Astrocyte (in vitro differentiated cells and primary cell): ENCODE results near the gene LRRC36. TPM values are rescaled to one million over a fixed set of nuclear protein-coding genes. Genes with fewer than 3 reads are reported as not detected.

Source experiments
- DNase-seq: peaks from one replicate; pipeline ENCODE4 v3.0.0-alpha.2; 2010; ENCODE audit warnings: low read depth
- FAIRE-seq: peaks from 2 replicates; lab custom pipeline; 2011; peaks lifted over from hg19 to GRCh38; lab: Jason Lieb, UNC
- H2AFZ ChIP-seq: 2 replicates; pipeline ENCODE4 v1.6.0; 2012; ENCODE audit warnings: low read depth, low read length, inconsistent platforms
- H3K27ac ChIP-seq: 2 replicates; pipeline ENCODE4 v1.5.1; 2011; ENCODE audit warnings: low read depth, low read length, inconsistent platforms
- H3K27me3 ChIP-seq: 2 replicates; pipeline ENCODE4 v1.6.0; 2011; ENCODE audit warnings: low read length, inconsistent platforms; ENCODE audit not compliant: insufficient read depth
- H3K36me3 ChIP-seq: 2 replicates; pipeline ENCODE4 v1.5.1; 2011; ENCODE audit warnings: low read length, inconsistent platforms; ENCODE audit not compliant: insufficient read depth
- H3K4me1 ChIP-seq: 2 replicates; pipeline ENCODE4 v1.5.1; 2011; ENCODE audit warnings: low read length, inconsistent platforms; ENCODE audit not compliant: insufficient read depth
- H3K4me2 ChIP-seq: 2 replicates; pipeline ENCODE4 v1.6.0; 2012; ENCODE audit warnings: low read length, inconsistent platforms
- H3K4me3 ChIP-seq: 2 replicates; pipeline ENCODE4 v1.5.1; 2011; ENCODE audit warnings: low read depth, mild to moderate bottlenecking, low read length, inconsistent platforms; ENCODE audit not compliant: insufficient read depth
- H3K79me2 ChIP-seq: 2 replicates; pipeline ENCODE4 v1.6.0; 2012; ENCODE audit warnings: mild to moderate bottlenecking, low read length, inconsistent platforms; ENCODE audit not compliant: insufficient read depth
- H3K9ac ChIP-seq: 2 replicates; pipeline ENCODE4 v1.6.0; 2012; ENCODE audit warnings: mild to moderate bottlenecking, low read length, inconsistent platforms
- H3K9me3 ChIP-seq: 2 replicates; pipeline ENCODE4 v1.5.1; 2012; ENCODE audit warnings: low read depth, mild to moderate bottlenecking, low read length, inconsistent platforms; ENCODE audit not compliant: insufficient read depth
- H4K20me1 ChIP-seq: 2 replicates; pipeline ENCODE4 v1.6.0; 2012; ENCODE audit warnings: low read length, inconsistent platforms; ENCODE audit not compliant: insufficient read depth
- H3K27ac Mint-ChIP-seq: one replicate; pipeline ENCODE4 v1.8.0; 2021; ENCODE audit warnings: mild to moderate bottlenecking, mixed read lengths; ENCODE audit not compliant: unreplicated experiment
- H3K27me3 Mint-ChIP-seq: one replicate; pipeline ENCODE4 v1.8.0; 2021; ENCODE audit warnings: low read depth, mixed read lengths; ENCODE audit not compliant: unreplicated experiment
- H3K36me3 Mint-ChIP-seq: one replicate; pipeline ENCODE4 v1.8.0; 2021; ENCODE audit warnings: low read depth, mixed read lengths; ENCODE audit not compliant: unreplicated experiment
- H3K4me1 Mint-ChIP-seq: one replicate; pipeline ENCODE4 v1.8.0; 2021; ENCODE audit warnings: low read depth, mixed read lengths; ENCODE audit not compliant: unreplicated experiment
- H3K4me3 Mint-ChIP-seq: one replicate; pipeline ENCODE4 v1.8.0; 2021; ENCODE audit warnings: mild to moderate bottlenecking, moderate library complexity, mixed read lengths; ENCODE audit not compliant: unreplicated experiment
- H3K9me3 Mint-ChIP-seq: one replicate; pipeline ENCODE4 v1.8.0; 2021; ENCODE audit warnings: mild to moderate bottlenecking, mixed read lengths; ENCODE audit not compliant: unreplicated experiment
- EZH2 ChIP-seq: IDR thresholded peaks from 2 replicates; pipeline ENCODE4 v1.6.1; 2012; ENCODE audit warnings: mild to moderate bottlenecking, low read length, inconsistent platforms; ENCODE audit not compliant: insufficient read depth
- total RNA-seq: library from RNA; stranded (reverse); gene quantifications from 2 replicates; pipeline ENCODE4 v1.2.1, GENCODE V29; 2021
- TF ChIP-seq, protein P1 (sequence below): IDR thresholded peaks from 2 replicates; pipeline ENCODE4 v1.5.1; 2011; ENCODE audit warnings: low read depth, mild to moderate bottlenecking, inconsistent platforms, low read length, moderate library complexity; ENCODE audit not compliant: insufficient read depth

Gene LRRC36
- total RNA-seq, 1 donor from 2014 or later: not detected

DNA sequence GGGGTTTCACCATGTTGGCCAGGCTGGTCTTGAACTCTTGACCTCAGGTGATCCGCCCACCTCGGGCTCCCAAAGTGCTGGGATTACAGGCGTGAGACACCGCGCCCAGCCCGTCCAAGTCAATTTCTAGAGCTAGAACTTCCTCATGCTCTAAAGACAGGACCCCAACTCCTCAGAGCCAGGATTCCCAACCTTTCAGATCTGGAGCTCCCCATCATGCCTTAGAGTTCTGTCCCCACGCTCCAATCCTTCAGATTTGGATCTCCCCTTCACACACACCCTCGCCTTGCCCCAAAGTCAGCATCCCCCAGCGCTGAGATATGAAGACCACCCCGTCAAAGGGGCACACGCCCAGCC lies 522 bp upstream of the LRRC36 start:
- Mint-ChIP-seq H3K9me3 (no peaks in the 10 kb centered on the region), H3K36me3 (no peaks in the 10 kb centered on the region), H3K27ac (no peak overlapping the region), H3K27me3 (peaks cover 46% of the 10 kb centered on the region), H3K4me3 (peak overlapping the region; percentile 76), H3K4me1 (no peaks in the 10 kb centered on the region)
- Histone ChIP-seq H3K4me3 (peak overlapping the region; percentile 48), H3K36me3 (no peaks in the 10 kb centered on the region), H3K27me3 (peaks cover 31% of the 10 kb centered on the region), H3K4me1 (no peaks in the 10 kb centered on the region), H3K79me2 (no peaks in the 10 kb centered on the region), H3K9ac (peak overlapping the region; percentile 53), H3K9me3 (no peaks in the 10 kb centered on the region), H4K20me1 (no peaks in the 10 kb centered on the region), H2AFZ (peak overlapping the region; percentile 34), H3K27ac (no peak overlapping the region), H3K4me2 (peak overlapping the region; percentile 81)
- DNase-seq: no peak
- FAIRE-seq: no peak
- TF ChIP-seq, protein P1, sequence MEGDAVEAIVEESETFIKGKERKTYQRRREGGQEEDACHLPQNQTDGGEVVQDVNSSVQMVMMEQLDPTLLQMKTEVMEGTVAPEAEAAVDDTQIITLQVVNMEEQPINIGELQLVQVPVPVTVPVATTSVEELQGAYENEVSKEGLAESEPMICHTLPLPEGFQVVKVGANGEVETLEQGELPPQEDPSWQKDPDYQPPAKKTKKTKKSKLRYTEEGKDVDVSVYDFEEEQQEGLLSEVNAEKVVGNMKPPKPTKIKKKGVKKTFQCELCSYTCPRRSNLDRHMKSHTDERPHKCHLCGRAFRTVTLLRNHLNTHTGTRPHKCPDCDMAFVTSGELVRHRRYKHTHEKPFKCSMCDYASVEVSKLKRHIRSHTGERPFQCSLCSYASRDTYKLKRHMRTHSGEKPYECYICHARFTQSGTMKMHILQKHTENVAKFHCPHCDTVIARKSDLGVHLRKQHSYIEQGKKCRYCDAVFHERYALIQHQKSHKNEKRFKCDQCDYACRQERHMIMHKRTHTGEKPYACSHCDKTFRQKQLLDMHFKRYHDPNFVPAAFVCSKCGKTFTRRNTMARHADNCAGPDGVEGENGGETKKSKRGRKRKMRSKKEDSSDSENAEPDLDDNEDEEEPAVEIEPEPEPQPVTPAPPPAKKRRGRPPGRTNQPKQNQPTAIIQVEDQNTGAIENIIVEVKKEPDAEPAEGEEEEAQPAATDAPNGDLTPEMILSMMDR: no peak
- TF ChIP-seq EZH2: no peak

DNA sequence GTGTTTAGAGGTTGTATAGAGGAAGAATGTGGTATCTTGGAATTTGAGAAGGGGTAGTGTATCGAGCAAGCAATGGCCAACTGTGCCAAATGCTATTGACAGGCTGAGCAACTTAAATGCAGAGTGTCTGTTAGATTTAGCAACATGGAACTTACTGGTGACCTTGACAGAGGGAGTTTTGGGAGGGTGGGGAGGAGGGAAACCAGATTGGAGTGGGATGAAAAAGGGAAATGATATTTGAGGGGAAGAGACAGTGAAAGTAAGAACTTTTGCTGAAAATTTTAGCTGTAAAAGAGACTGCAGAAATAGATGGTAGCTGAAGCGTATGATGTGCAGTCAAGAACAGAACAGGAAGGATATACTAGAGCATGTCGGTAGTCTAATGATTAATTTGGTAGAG lies 1.1 kb downstream of the LRRC36 start:
- Histone ChIP-seq H3K4me1 (no peaks in the 10 kb centered on the region), H3K27ac (no peak overlapping the region), H3K36me3 (no peaks in the 10 kb centered on the region), H3K9me3 (no peaks in the 10 kb centered on the region), H3K79me2 (no peaks in the 10 kb centered on the region), H3K9ac (no peak overlapping the region), H3K4me2 (no peak overlapping the region), H4K20me1 (no peaks in the 10 kb centered on the region), H3K4me3 (no peak overlapping the region), H3K27me3 (peaks cover 25% of the 10 kb centered on the region), H2AFZ (peak overlapping the region; percentile 18)
- H3K4me1 Mint-ChIP-seq: no peaks in the 10 kb centered on the region
- H3K36me3 Mint-ChIP-seq: no peaks in the 10 kb centered on the region
- DNase-seq (no peak), FAIRE-seq (no peak)
- no peak overlapping the region for H3K4me3 Mint-ChIP-seq
- H3K27me3 Mint-ChIP-seq: peaks cover 35% of the 10 kb centered on the region
- H3K9me3 Mint-ChIP-seq: no peaks in the 10 kb centered on the region
- no peak for TF ChIP-seq EZH2
- TF ChIP-seq, protein P1: no peak
- no peak overlapping the region for H3K27ac Mint-ChIP-seq

DNA sequence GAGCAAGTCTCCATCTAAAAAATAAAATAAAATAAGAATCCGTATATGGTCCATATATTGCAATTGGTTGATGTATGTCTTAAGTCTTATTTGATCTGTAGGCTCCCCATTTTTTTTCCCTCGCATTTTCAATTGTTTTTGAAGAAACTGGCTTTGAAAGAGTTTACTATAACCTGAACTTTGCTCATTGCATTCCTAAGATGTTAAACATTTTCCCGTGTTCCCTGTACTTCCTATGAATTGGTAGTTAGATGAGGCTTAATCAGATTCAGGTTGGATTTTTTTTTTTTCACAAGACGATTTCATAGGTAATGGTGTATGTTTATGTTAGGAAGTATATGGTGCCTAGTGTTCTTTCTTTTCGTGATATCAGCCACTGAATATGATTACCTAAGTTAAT lies 3.3 kb downstream of the LRRC36 start:
- no peaks in the 10 kb centered on the region for H3K79me2 ChIP-seq
- TF ChIP-seq EZH2: no peak
- TF ChIP-seq, protein P1: no peak
- H3K27ac ChIP-seq: no peak overlapping the region
- no peaks in the 10 kb centered on the region for H3K4me1 ChIP-seq
- Mint-ChIP-seq H3K36me3 (no peaks in the 10 kb centered on the region), H3K9me3 (no peaks in the 10 kb centered on the region), H3K4me1 (no peaks in the 10 kb centered on the region), H3K27me3 (peaks cover 19% of the 10 kb centered on the region), H3K4me3 (no peak overlapping the region), H3K27ac (no peak overlapping the region)
- H2AFZ ChIP-seq: no peak overlapping the region
- no peaks in the 10 kb centered on the region for H3K9me3 ChIP-seq
- H3K9ac ChIP-seq: no peak overlapping the region
- no peaks in the 10 kb centered on the region for H4K20me1 ChIP-seq
- no peak overlapping the region for H3K4me3 ChIP-seq
- DNase-seq (no peak), FAIRE-seq (no peak)
- H3K36me3 ChIP-seq: no peaks in the 10 kb centered on the region
- H3K4me2 ChIP-seq: no peak overlapping the region
- peaks cover 6% of the 10 kb centered on the region for H3K27me3 ChIP-seq
